Measurements from ENCODE around the gene SMIM10.

DNA sequence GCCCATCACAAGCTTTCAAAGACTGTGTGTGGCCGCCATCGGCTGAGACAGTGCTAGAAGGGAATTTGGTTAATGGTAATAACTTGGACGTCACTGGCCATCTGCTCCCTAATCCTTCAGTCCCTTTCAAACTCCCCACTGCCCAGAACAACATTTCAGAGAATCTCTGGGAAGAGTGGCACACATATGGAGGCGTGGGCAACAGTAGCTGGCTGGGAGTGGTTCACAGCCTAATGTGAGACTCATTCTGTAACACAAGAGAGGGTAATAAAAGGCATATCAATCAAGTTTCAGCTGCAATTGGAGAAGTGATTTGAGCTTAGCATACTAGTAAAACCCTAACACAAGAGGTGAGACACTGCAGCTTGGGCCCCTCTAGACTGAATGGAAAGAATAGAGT lies 15.4 kb downstream of the SMIM10 start:
- TF ChIP-seq JUN (CRISPR knock-in tag; IDR thresholded peaks at IDR 0.05) = no peak
- TF ChIP-seq RBAK (CRISPR knock-in tag; IDR thresholded peaks at IDR 0.05) = no peak
- no peak for TF ChIP-seq RAD51 (IDR thresholded peaks at IDR 0.05; ENCODE audit: borderline replicate concordance)
- no peak for TF ChIP-seq SRF (IDR thresholded peaks at IDR 0.05; ENCODE audit: low read depth, low read length)
